ENCODE results near the gene MEAF6.

MEAF6 gene

DNA sequence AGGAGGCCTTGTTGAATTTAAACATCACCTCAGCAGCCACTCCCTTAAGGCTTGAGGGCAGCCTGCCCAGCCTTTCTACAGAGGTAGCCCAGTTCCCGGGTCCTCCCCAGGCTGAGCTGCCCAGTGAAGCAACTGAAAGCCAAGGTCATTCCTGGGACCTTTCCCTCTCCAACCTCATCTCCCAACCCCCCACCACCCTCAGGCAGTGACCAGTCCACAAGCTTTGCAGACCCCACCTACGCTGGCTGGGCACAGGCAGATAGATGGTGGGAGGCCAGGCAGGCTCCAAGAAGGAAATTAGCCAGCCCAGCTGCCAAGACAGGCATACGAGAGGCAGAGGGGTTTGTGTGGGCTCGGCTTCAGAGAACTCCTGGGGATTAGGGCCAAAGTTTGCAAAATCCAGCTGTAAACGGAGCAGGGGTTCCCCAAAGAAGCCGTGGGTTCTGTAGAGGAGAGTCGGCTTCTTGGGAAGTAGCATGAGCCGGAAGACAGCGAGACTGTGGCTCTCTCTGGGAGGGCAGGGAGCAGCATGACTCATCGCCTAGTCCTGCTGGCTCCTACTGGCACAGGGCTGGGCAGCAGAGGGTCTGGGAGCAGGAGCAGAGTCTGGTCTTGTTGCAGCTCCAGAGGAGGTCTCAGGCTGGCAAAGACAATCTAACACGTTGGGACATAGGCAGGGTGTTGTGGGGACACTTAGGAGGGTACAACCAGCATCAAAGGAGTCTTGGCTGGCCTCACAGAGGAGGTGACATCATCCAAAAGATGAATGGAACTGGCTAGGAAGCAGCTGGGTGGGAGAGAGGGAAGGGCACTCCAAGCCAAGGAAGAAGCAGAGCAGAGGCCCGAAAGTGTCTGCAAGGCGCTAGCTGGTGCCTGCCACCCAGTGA lies 43.0 kb downstream of the MEAF6 start:
- Histone ChIP-seq H2AFZ (ENCODE audit: low read depth, low read length, severe bottlenecking) (no peak overlapping the region), H3F3A (ENCODE audit: insufficient read depth) (no peaks in the 10 kb centered on the region; the same call in 1 of the 2 replicates), H3K27me3 (ENCODE audit: low read length) (no peaks in the 10 kb centered on the region), H4K20me1 (ENCODE audit: low read depth, low read length) (no peaks in the 10 kb centered on the region), H3K4me2 (ENCODE audit: low read depth, low read length, poor library complexity, severe bottlenecking) (no peak overlapping the region), H3K36me3 (ENCODE audit: low read length) (no peaks in the 10 kb centered on the region; the same call in 1 of the 2 replicates), H3K9me3 (ENCODE audit: insufficient read depth, low read length) (no peaks in the 10 kb centered on the region), H3K9me2 (replicated peaks; ENCODE audit: insufficient read depth, low read length) (no peaks in the 10 kb centered on the region), H3K27ac (ENCODE audit: low read depth, low read length) (no peak overlapping the region), H3K4me3 (ENCODE audit: insufficient read depth, low read length, poor library complexity, severe bottlenecking) (no peak overlapping the region), H3K9ac (ENCODE audit: low read length) (no peak overlapping the region), H3K79me2 (ENCODE audit: insufficient read depth, low read length) (peaks cover 20% of the 10 kb centered on the region)
- no peak for TF ChIP-seq EZH2phosphoT487 (conservative IDR thresholded peaks at IDR 0.05; ENCODE audit: low read length)
- TF ChIP-seq, protein P1, sequence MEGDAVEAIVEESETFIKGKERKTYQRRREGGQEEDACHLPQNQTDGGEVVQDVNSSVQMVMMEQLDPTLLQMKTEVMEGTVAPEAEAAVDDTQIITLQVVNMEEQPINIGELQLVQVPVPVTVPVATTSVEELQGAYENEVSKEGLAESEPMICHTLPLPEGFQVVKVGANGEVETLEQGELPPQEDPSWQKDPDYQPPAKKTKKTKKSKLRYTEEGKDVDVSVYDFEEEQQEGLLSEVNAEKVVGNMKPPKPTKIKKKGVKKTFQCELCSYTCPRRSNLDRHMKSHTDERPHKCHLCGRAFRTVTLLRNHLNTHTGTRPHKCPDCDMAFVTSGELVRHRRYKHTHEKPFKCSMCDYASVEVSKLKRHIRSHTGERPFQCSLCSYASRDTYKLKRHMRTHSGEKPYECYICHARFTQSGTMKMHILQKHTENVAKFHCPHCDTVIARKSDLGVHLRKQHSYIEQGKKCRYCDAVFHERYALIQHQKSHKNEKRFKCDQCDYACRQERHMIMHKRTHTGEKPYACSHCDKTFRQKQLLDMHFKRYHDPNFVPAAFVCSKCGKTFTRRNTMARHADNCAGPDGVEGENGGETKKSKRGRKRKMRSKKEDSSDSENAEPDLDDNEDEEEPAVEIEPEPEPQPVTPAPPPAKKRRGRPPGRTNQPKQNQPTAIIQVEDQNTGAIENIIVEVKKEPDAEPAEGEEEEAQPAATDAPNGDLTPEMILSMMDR (IDR thresholded peaks at IDR 0.05; ENCODE audit: insufficient read depth, low read length, poor library complexity, severe bottlenecking), result no peak

DNA sequence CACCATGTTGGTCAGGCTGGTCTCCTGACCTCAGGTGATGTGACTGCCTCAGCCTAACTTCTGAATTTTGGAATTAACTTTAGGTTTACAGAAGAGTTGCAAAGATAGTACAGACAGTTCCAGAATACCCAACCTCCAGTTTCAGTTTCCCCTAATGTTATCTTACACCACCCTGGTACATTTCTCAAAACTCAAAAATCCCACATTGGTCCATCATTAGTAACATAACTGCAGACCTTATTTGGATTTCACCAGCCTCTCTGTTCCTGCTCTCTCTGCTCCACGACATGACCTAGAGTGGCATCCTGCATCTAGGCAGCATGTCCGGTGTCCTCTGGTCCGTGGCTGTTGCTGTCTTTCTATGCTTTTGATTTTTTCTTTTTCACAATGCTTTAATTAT lies 45.2 kb downstream of the MEAF6 start:
- H3K4me3 ChIP-seq (ENCODE audit: insufficient read depth, low read length, poor library complexity, severe bottlenecking), result no peak overlapping the region
- no peaks in the 10 kb centered on the region for H3K36me3 ChIP-seq (ENCODE audit: low read length)
- no peaks in the 10 kb centered on the region for H4K20me1 ChIP-seq (ENCODE audit: low read depth, low read length)
- no peak overlapping the region for H3K4me2 ChIP-seq (ENCODE audit: low read depth, low read length, poor library complexity, severe bottlenecking)
- H3K79me2 ChIP-seq (ENCODE audit: insufficient read depth, low read length), result no peaks in the 10 kb centered on the region
- no peaks in the 10 kb centered on the region for H3K27me3 ChIP-seq (ENCODE audit: low read length)
- TF ChIP-seq, protein P1 (IDR thresholded peaks at IDR 0.05; ENCODE audit: insufficient read depth, low read length, poor library complexity, severe bottlenecking), result no peak
- TF ChIP-seq EZH2phosphoT487 (conservative IDR thresholded peaks at IDR 0.05; ENCODE audit: low read length), result no peak
- H2AFZ ChIP-seq (ENCODE audit: low read depth, low read length, severe bottlenecking), result no peak overlapping the region
- no peaks in the 10 kb centered on the region for H3K9me3 ChIP-seq (ENCODE audit: insufficient read depth, low read length)
- H3F3A ChIP-seq (ENCODE audit: insufficient read depth), result no peaks in the 10 kb centered on the region
- H3K27ac ChIP-seq (ENCODE audit: low read depth, low read length), result no peak overlapping the region
- no peak overlapping the region for H3K9ac ChIP-seq (ENCODE audit: low read length)
- no peaks in the 10 kb centered on the region for H3K9me2 ChIP-seq (replicated peaks; ENCODE audit: insufficient read depth, low read length)

DNA sequence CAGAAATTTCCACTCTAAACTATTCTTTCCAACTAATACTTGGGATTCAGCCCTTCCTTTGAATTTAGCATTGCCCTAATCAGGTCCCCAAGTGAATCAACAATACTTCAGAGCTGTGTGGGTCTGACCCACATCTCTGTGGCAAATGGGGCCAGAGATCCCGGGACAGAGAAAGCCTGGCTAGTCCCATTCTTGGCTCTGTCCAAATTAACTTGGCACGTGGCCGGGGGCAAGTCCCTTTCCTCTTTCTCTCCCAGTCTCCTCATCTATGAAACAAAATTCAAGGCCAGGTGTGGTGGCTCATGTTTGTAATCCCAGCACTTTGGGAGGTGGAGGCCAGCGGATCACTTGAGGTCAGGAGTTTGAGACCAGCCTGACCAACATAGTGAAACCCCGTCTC lies 46.5 kb downstream of the MEAF6 start:
- Histone ChIP-seq H3K79me2 (ENCODE audit: insufficient read depth, low read length) (no peaks in the 10 kb centered on the region), H3K9me3 (ENCODE audit: insufficient read depth, low read length) (no peaks in the 10 kb centered on the region), H3F3A (ENCODE audit: insufficient read depth) (no peaks in the 10 kb centered on the region), H3K4me2 (ENCODE audit: low read depth, low read length, poor library complexity, severe bottlenecking) (no peak overlapping the region), H3K36me3 (ENCODE audit: low read length) (no peaks in the 10 kb centered on the region), H3K9me2 (replicated peaks; ENCODE audit: insufficient read depth, low read length) (no peaks in the 10 kb centered on the region), H3K4me3 (ENCODE audit: insufficient read depth, low read length, poor library complexity, severe bottlenecking) (no peak overlapping the region), H2AFZ (ENCODE audit: low read depth, low read length, severe bottlenecking) (no peak overlapping the region), H3K27ac (ENCODE audit: low read depth, low read length) (no peak overlapping the region), H4K20me1 (ENCODE audit: low read depth, low read length) (no peaks in the 10 kb centered on the region), H3K9ac (ENCODE audit: low read length) (no peak overlapping the region), H3K27me3 (ENCODE audit: low read length) (no peaks in the 10 kb centered on the region)
- TF ChIP-seq EZH2phosphoT487 (conservative IDR thresholded peaks at IDR 0.05; ENCODE audit: low read length), result no peak
- TF ChIP-seq, protein P1 (IDR thresholded peaks at IDR 0.05; ENCODE audit: insufficient read depth, low read length, poor library complexity, severe bottlenecking), result no peak
